ENCODE data around the gene CIB2. TPM values are rescaled to one million over a fixed set of nuclear protein-coding genes. Genes with fewer than 3 reads are reported as not detected.

Gene CIB2
- 1.8 and 2.2 TPM in 2 replicates for total RNA-seq

- Mint-ChIP-seq H3K9me3 (no peaks in the 10 kb centered on the region), H3K4me3 (ENCODE audit: low read depth) (peak within 1 kb of the TSS; percentile 78), H3K27ac (peak within 1 kb of the TSS; percentile 40), H3K4me1 (ENCODE audit: low read depth) (peaks cover 20% of the 10 kb centered on the region), H3K27me3 (ENCODE audit: low read depth) (no peaks in the 10 kb centered on the region), H3K36me3 (ENCODE audit: low read depth) (no peaks in the 10 kb centered on the region)
- intact Hi-C loops (cut with micrococcal nuclease) = loop anchor here (1.0 kb wide), 3 partner anchors 18 to 110 kb away; partner anchors contain the start of gene IDH3A
- peak; percentile 75 for DNase-seq (ENCODE audit: low spot score)
These were observed at the start of gene CIB2 for GRCh38 chr15:78131295-78132061. TSS of gene CIB2 (minus strand) at chr15:78131445. CDS start at chr15:78131215, 230 bp downstream.

DNA sequence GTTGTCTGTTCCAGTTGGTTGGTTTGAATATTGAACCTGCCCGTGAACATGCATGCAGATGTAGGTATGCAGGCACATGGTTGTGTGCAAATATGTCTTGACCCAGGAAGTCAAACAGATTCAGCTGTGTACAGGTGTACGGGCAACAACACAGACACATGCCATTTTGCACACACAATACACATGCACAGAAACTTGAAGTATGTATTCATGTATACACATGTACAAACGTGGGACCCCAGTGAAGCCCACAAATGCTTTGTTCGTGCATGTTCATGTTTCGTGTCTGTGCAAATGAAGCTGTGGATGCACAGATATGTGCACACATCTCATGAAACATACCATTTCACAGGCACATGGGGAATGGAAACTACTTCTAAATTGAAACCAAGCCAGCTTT is 48.7 kb upstream of the CIB2 start:
- Mint-ChIP-seq H3K27me3 (ENCODE audit: low read depth) (peaks cover 4% of the 10 kb centered on the region), H3K4me3 (ENCODE audit: low read depth) (no peak overlapping the region), H3K4me1 (ENCODE audit: low read depth) (peaks cover 6% of the 10 kb centered on the region), H3K9me3 (no peaks in the 10 kb centered on the region), H3K27ac (no peak overlapping the region), H3K36me3 (ENCODE audit: low read depth) (no peaks in the 10 kb centered on the region)
- DNase-seq (ENCODE audit: low spot score) = no peak
- intact Hi-C loops (cut with micrococcal nuclease) = loop anchor here (5.0 kb wide), 1 partner anchor 52 kb away; the partner anchor contains the start of gene ACSBG1

DNA sequence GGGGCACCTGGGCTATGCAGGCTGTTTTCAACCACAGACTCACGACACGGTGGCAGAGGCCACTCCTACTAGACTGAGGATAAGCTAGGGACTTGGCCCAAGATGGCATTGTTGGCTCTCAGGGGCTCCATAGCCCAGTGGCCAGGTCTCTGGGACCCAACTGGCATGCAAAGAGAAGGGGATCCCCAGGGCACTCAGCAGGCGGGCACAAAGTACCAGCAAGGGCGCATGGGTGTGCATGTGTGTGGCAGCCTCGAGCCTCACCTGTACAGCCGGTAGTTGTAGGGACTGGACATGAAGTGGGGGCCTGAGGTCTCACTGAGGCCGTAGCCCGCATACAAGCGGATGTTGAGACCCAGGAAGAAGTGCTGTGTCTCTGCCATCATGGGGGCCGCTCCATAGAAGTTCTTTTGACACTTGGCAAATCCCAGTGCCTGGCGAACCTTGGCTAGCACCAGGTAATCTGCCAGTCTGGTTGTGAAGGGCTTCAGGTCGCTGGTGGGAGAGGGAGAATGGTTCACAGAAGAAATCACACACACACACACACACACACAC is 48.1 kb upstream of the CIB2 start:
- Mint-ChIP-seq H3K27me3 (ENCODE audit: low read depth) (no peaks in the 10 kb centered on the region), H3K9me3 (no peaks in the 10 kb centered on the region), H3K36me3 (ENCODE audit: low read depth) (peaks cover 3% of the 10 kb centered on the region), H3K27ac (no peak overlapping the region), H3K4me1 (ENCODE audit: low read depth) (peaks cover 11% of the 10 kb centered on the region), H3K4me3 (ENCODE audit: low read depth) (no peak overlapping the region)
- no peak for DNase-seq (ENCODE audit: low spot score)
- intact Hi-C loops (cut with micrococcal nuclease) = loop anchor here (5.0 kb wide), 1 partner anchor 53 kb away; the partner anchor contains the start of gene ACSBG1

- H3K27ac Mint-ChIP-seq = no peak overlapping the region
- intact Hi-C loops (cut with micrococcal nuclease) = loop anchor here (5.0 kb wide), 1 partner anchor 54 kb away; the partner anchor contains the start of gene ACSBG1
- H3K36me3 Mint-ChIP-seq (ENCODE audit: low read depth) = peaks cover 11% of the 10 kb centered on the region
- H3K4me1 Mint-ChIP-seq (ENCODE audit: low read depth) = peaks cover 22% of the 10 kb centered on the region
- no peak overlapping the region for H3K4me3 Mint-ChIP-seq (ENCODE audit: low read depth)
- no peaks in the 10 kb centered on the region for H3K27me3 Mint-ChIP-seq (ENCODE audit: low read depth)
- no peak for DNase-seq (ENCODE audit: low spot score)
- no peaks in the 10 kb centered on the region for H3K9me3 Mint-ChIP-seq
These were observed 46.8 kb upstream of the CIB2 start for GRCh38 chr15:78178064-78178463.

DNA sequence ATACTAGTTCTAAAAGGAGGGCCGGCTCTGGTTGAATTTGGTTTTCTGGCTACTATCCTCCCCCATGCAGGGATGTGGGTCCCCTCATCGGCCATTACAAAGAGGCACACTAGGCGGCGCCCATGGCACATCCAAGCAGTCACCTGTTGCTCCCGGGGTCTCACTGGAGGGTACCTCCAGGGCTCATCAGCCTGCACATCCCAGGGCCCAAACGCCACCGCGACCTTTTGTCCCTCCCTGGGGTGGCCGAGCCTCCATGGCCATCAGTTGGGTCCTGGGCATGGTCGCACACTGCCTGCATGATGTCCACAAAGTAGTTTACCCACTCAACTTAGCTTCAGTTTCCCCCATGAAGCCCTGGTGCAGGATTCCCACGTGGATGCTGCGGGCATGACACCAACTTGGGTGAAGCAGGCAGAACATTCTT is 46.2 kb upstream of the CIB2 start:
- Mint-ChIP-seq H3K36me3 (ENCODE audit: low read depth) (peaks cover 17% of the 10 kb centered on the region), H3K4me3 (ENCODE audit: low read depth) (no peak overlapping the region), H3K4me1 (ENCODE audit: low read depth) (peaks cover 26% of the 10 kb centered on the region), H3K27me3 (ENCODE audit: low read depth) (no peaks in the 10 kb centered on the region), H3K27ac (no peak overlapping the region), H3K9me3 (no peaks in the 10 kb centered on the region)
- intact Hi-C loops (cut with micrococcal nuclease) = loop anchor here (5.0 kb wide), 1 partner anchor 55 kb away; the partner anchor contains the start of gene ACSBG1
- DNase-seq (ENCODE audit: low spot score) = no peak

GRCh38 chr15:78175330-78175729 is 44.1 kb upstream of the CIB2 start:
- Mint-ChIP-seq H3K4me1 (ENCODE audit: low read depth) (peaks cover 37% of the 10 kb centered on the region), H3K36me3 (ENCODE audit: low read depth) (peaks cover 37% of the 10 kb centered on the region), H3K27me3 (ENCODE audit: low read depth) (no peaks in the 10 kb centered on the region), H3K27ac (no peak overlapping the region), H3K4me3 (ENCODE audit: low read depth) (no peak overlapping the region), H3K9me3 (no peaks in the 10 kb centered on the region)
- DNase-seq (ENCODE audit: low spot score) = no peak
- intact Hi-C loops (cut with micrococcal nuclease) = loop anchor here (5.0 kb wide), 1 partner anchor 57 kb away; the partner anchor contains the start of gene ACSBG1

- no peaks in the 10 kb centered on the region for H3K27me3 Mint-ChIP-seq (ENCODE audit: low read depth)
- H3K9me3 Mint-ChIP-seq = no peaks in the 10 kb centered on the region
- no peak overlapping the region for H3K4me3 Mint-ChIP-seq (ENCODE audit: low read depth)
- peaks cover 46% of the 10 kb centered on the region for H3K36me3 Mint-ChIP-seq (ENCODE audit: low read depth)
- intact Hi-C loops (cut with micrococcal nuclease) = no loop called here
- no peak for DNase-seq (ENCODE audit: low spot score)
- peaks cover 43% of the 10 kb centered on the region for H3K4me1 Mint-ChIP-seq (ENCODE audit: low read depth)
- peak overlapping the region; percentile 20 for H3K27ac Mint-ChIP-seq
These were observed 43.2 kb upstream of the CIB2 start for GRCh38 chr15:78174401-78174800.

GRCh38 chr15:78171864-78172472 is 40.7 kb upstream of the CIB2 start:
- no peak overlapping the region for H3K27ac Mint-ChIP-seq
- peaks cover 67% of the 10 kb centered on the region for H3K36me3 Mint-ChIP-seq (ENCODE audit: low read depth)
- H3K9me3 Mint-ChIP-seq = no peaks in the 10 kb centered on the region
- intact Hi-C loops (cut with micrococcal nuclease) = no loop called here
- H3K27me3 Mint-ChIP-seq (ENCODE audit: low read depth) = no peaks in the 10 kb centered on the region
- no peak for DNase-seq (ENCODE audit: low spot score)
- H3K4me1 Mint-ChIP-seq (ENCODE audit: low read depth) = peaks cover 58% of the 10 kb centered on the region
- no peak overlapping the region for H3K4me3 Mint-ChIP-seq (ENCODE audit: low read depth)

- no peaks in the 10 kb centered on the region for H3K27me3 Mint-ChIP-seq (ENCODE audit: low read depth)
- H3K27ac Mint-ChIP-seq = peak overlapping the region; percentile 51
- no peaks in the 10 kb centered on the region for H3K9me3 Mint-ChIP-seq
- H3K4me1 Mint-ChIP-seq (ENCODE audit: low read depth) = peaks cover 62% of the 10 kb centered on the region
- intact Hi-C loops (cut with micrococcal nuclease) = no loop called here
- peaks cover 75% of the 10 kb centered on the region for H3K36me3 Mint-ChIP-seq (ENCODE audit: low read depth)
- no peak for DNase-seq (ENCODE audit: low spot score)
- H3K4me3 Mint-ChIP-seq (ENCODE audit: low read depth) = no peak overlapping the region
These were observed 39.9 kb upstream of the CIB2 start for GRCh38 chr15:78170848-78171773.

- intact Hi-C loops (cut with micrococcal nuclease) = no loop called here
- Mint-ChIP-seq H3K27ac (no peak overlapping the region), H3K9me3 (no peaks in the 10 kb centered on the region), H3K27me3 (ENCODE audit: low read depth) (no peaks in the 10 kb centered on the region), H3K4me3 (ENCODE audit: low read depth) (no peak overlapping the region), H3K36me3 (ENCODE audit: low read depth) (peaks cover 89% of the 10 kb centered on the region), H3K4me1 (ENCODE audit: low read depth) (peaks cover 50% of the 10 kb centered on the region)
- no peak for DNase-seq (ENCODE audit: low spot score)
These were observed 37.4 kb upstream of the CIB2 start for GRCh38 chr15:78168608-78169007.

DNA sequence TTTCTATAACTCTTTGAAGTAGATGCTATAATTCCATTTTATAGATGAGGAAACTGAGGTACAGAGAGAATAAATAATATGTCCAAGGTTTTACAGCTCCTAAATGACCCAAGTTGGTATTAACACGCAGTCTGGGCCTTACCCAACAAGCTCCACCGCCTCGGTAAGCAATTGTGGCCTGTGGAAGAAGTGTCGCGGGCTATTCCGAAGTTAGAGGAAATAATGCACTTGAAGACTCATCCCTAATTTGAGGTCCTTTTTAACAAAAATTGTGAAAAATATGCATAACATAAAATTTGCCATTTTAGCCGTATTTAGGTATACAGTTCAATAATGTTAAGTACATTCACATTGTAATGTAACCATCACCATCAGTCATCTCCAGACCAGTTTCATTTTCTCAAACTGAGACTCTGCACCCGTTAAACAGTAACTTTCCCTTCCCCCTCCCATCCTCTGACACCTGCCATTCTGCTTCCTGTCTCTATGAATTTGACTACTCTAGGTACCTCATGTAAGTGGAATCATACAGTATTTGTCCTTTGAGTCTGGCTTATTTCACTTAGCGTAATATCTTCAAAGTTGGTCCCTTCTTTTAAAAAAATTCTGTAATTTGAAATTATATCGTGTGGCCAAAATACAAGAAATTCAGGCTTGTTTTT is 36.1 kb upstream of the CIB2 start:
- Mint-ChIP-seq H3K27ac (peak overlapping the region; percentile 64), H3K36me3 (ENCODE audit: low read depth) (peaks cover 86% of the 10 kb centered on the region), H3K27me3 (ENCODE audit: low read depth) (no peaks in the 10 kb centered on the region), H3K4me3 (ENCODE audit: low read depth) (peak overlapping the region; percentile 0), H3K9me3 (no peaks in the 10 kb centered on the region), H3K4me1 (ENCODE audit: low read depth) (peaks cover 41% of the 10 kb centered on the region)
- peak; percentile 50 for DNase-seq (ENCODE audit: low spot score)
- intact Hi-C loops (cut with micrococcal nuclease) = no loop called here

DNA sequence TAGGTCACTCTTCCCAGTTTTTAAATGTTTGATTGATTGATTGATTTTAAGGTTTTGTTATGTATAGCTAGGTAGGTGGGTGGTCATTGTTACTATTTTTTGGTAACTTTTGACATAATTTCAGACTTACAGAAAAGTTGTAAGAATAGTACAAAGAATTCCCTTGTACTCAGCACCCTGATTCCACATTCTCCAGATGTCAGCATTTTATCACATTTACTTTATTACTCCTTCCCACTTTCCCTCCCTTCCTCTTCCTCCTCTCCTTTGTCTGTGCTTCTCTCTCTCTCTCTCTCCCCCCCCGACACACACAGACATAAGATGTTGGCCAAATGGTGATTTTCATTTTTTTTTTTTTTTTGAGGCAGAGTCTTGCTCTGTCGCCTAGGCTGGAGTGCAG is 32.8 kb upstream of the CIB2 start:
- H3K36me3 Mint-ChIP-seq (ENCODE audit: low read depth) = peaks cover 77% of the 10 kb centered on the region
- H3K27ac Mint-ChIP-seq = no peak overlapping the region
- H3K4me3 Mint-ChIP-seq (ENCODE audit: low read depth) = no peak overlapping the region
- H3K27me3 Mint-ChIP-seq (ENCODE audit: low read depth) = no peaks in the 10 kb centered on the region
- no peaks in the 10 kb centered on the region for H3K9me3 Mint-ChIP-seq
- peaks cover 21% of the 10 kb centered on the region for H3K4me1 Mint-ChIP-seq (ENCODE audit: low read depth)
- intact Hi-C loops (cut with micrococcal nuclease) = no loop called here
- no peak for DNase-seq (ENCODE audit: low spot score)

Data from activated T-helper 2 cell treated with anti-CD3 and anti-CD28 coated beads, Interferon-gamma antibody, Interleukin-2, Interleukin-4, amounts not matched to agents 10 μg/mL and 5 μg/mL and 100 μg/mL, durations not matched to agents 14 hours and 24 hours and 36 hours (primary cell).